GM23338 (cell line): ENCODE results near the gene RAB27B. TPM values are rescaled to one million over a fixed set of nuclear protein-coding genes. Genes with fewer than 3 reads are reported as not detected.
"Not testable (repeated sequence)": the region's sequence is repeated elsewhere in the genome, so short reads cannot be mapped to it uniquely, and the experiment has no call there.

Experiments used
- ATAC-seq: fragments of 200-7000 bp; cut with Tn5 transposase; 3 replicates; pipeline ENCODE4 v1.9.1; 2020
- DNase-seq: peaks from one replicate; pipeline ENCODE4 v3.0.0-alpha.2; 2015; ENCODE audit warnings: low spot score
- H2AFZ ChIP-seq: fragments of 200-600 bp; sonication (generic); 2 replicates; pipeline ENCODE4 v1.8.0; 2016; ENCODE audit warnings: antibody characterized with exemption, mild to moderate bottlenecking, moderate library complexity
- H3F3A ChIP-seq: fragments of 200-600 bp; sonication (generic); replicated peaks from 2 replicates; pipeline ENCODE4 v1.8.0; 2017; ENCODE audit warnings: antibody characterized with exemption, mixed run types, low read depth
- H3K27ac ChIP-seq: fragments of 200-600 bp; sonication (generic); 2 replicates; pipeline ENCODE4 v1.6.1; 2016; ENCODE audit warnings: low read depth
- H3K27me3 ChIP-seq: fragments of 200-600 bp; sonication (generic); 2 replicates; pipeline ENCODE4 v1.8.0; 2016; ENCODE audit warnings: mild to moderate bottlenecking, mixed run types, moderate library complexity; ENCODE audit not compliant: insufficient read depth
- H3K36me3 ChIP-seq: fragments of 200-600 bp; sonication (generic); 2 replicates; pipeline ENCODE4 v1.8.0; 2016; ENCODE audit warnings: mild to moderate bottlenecking; ENCODE audit not compliant: insufficient read depth
- H3K4me1 ChIP-seq: fragments of 200-600 bp; sonication (generic); 2 replicates; pipeline ENCODE4 v1.8.0; 2016; ENCODE audit warnings: mild to moderate bottlenecking, moderate library complexity; ENCODE audit not compliant: insufficient read depth
- H3K4me2 ChIP-seq: fragments of 200-600 bp; sonication (generic); 2 replicates; pipeline ENCODE4 v1.7.1; 2017; ENCODE audit warnings: mixed run types
- H3K4me3 ChIP-seq: fragments of 200-600 bp; sonication (generic); 2 replicates; pipeline ENCODE4 v1.6.1; 2016; ENCODE audit warnings: mixed run types
- H3K79me2 ChIP-seq: fragments of 200-600 bp; sonication (generic); replicated peaks from 2 replicates; pipeline ENCODE4 v1.8.0; 2017; ENCODE audit warnings: mild to moderate bottlenecking; ENCODE audit not compliant: insufficient read depth
- H3K9me2 ChIP-seq: fragments of 200-600 bp; sonication (generic); 2 replicates; pipeline ENCODE4 v1.8.0; 2017; ENCODE audit not compliant: insufficient read depth
- H4K20me1 ChIP-seq: fragments of 200-600 bp; sonication (generic); replicated peaks from 2 replicates; pipeline ENCODE4 v1.8.0; 2017; ENCODE audit warnings: mild to moderate bottlenecking; ENCODE audit not compliant: insufficient read depth
- H3K27ac Mint-ChIP-seq: 2 replicates; pipeline ENCODE4 v1.8.0; 2020; ENCODE audit warnings: inconsistent platforms, mild to moderate bottlenecking, moderate library complexity, mixed read lengths
- H3K27me3 Mint-ChIP-seq: 3 replicates; pipeline ENCODE4 v1.8.0; 2022; ENCODE audit warnings: low read depth, mild to moderate bottlenecking, moderate library complexity, mixed read lengths, inconsistent platforms; ENCODE audit not compliant: insufficient read depth, poor library complexity
- H3K36me3 Mint-ChIP-seq: 3 replicates; pipeline ENCODE4 v1.8.0; 2021; ENCODE audit warnings: low read depth, mild to moderate bottlenecking, inconsistent platforms, moderate library complexity, mixed read lengths
- H3K4me1 Mint-ChIP-seq: 3 replicates; pipeline ENCODE4 v1.8.0; 2020; ENCODE audit warnings: mild to moderate bottlenecking, inconsistent platforms, mixed read lengths
- H3K4me3 Mint-ChIP-seq: 3 replicates; pipeline ENCODE4 v1.8.0; 2021; ENCODE audit warnings: moderate library complexity, mild to moderate bottlenecking, inconsistent platforms, mixed read lengths
- H3K9me3 Mint-ChIP-seq: 3 replicates; pipeline ENCODE4 v1.8.0; 2020; ENCODE audit warnings: moderate library complexity, mild to moderate bottlenecking, inconsistent platforms, mixed read lengths
- CREB1 ChIP-seq: fragments of 250-450 bp; sonication (Bioruptor Pico); IDR thresholded peaks from 2 replicates; pipeline ENCODE4 v1.5.0; 2020; ENCODE audit warnings: low read depth, mild to moderate bottlenecking, moderate library complexity
- CTCF ChIP-seq, 2 experiments: fragments of 200-600 bp in 1 of 2; sonication (generic) in 1 of 2; conservative IDR thresholded peaks; 2 replicates each; pipeline versions ENCODE4 v1.5.1 to v1.6.1; 2016 to 2017; ENCODE audit warnings: antibody characterized with exemption in 2 of 2, low read depth in 2 of 2, mild to moderate bottlenecking in 2 of 2, moderate library complexity in 1 of 2
- ETS1 ChIP-seq: IDR thresholded peaks from 2 replicates; pipeline ENCODE4 v1.6.1; 2016; ENCODE audit warnings: antibody characterized with exemption
- EZH2 ChIP-seq: fragments of 200-600 bp; sonication (generic); IDR thresholded peaks from one replicate; pipeline ENCODE4 v1.8.0; 2017; ENCODE audit warnings: antibody characterized with exemption, mild to moderate bottlenecking, low read depth; ENCODE audit not compliant: unreplicated experiment
- EZH2phosphoT487 ChIP-seq: fragments of 200-600 bp; sonication (generic); IDR thresholded peaks from one replicate; pipeline ENCODE4 v1.8.1; 2018; ENCODE audit warnings: antibody characterized with exemption; ENCODE audit not compliant: unreplicated experiment
- JUNB ChIP-seq: IDR thresholded peaks from one replicate; pipeline ENCODE4 v1.6.1; 2016; ENCODE audit warnings: antibody characterized with exemption; ENCODE audit not compliant: unreplicated experiment
- NANOG ChIP-seq: IDR thresholded peaks from 2 replicates; pipeline ENCODE4 v1.6.1; 2016; ENCODE audit warnings: antibody characterized with exemption, borderline replicate concordance
- POLR2AphosphoS5 ChIP-seq: IDR thresholded peaks from 2 replicates; pipeline ENCODE4 v1.6.1; 2016; ENCODE audit warnings: antibody characterized with exemption, low read depth
- ZNF114 ChIP-seq: fragments of 250-450 bp; sonication (Bioruptor Pico); IDR thresholded peaks from 2 replicates; pipeline ENCODE4 v1.5.0; 2020; ENCODE audit warnings: mild to moderate bottlenecking, moderate library complexity
- ZNF331 ChIP-seq: fragments of 250-450 bp; sonication (Bioruptor Pico); IDR thresholded peaks from 2 replicates; pipeline ENCODE4 v1.5.0; 2020; ENCODE audit warnings: low read depth, mild to moderate bottlenecking, moderate library complexity
- ZNF462 ChIP-seq: fragments of 250-450 bp; sonication (Bioruptor Pico); IDR thresholded peaks from 2 replicates; pipeline ENCODE4 v1.5.0; 2020; ENCODE audit warnings: mild to moderate bottlenecking, moderate library complexity
- polyA plus RNA-seq: library from polyadenylated mRNA; unstranded; fragments of >200 nt; fragmentation: Nextera tagmentation; extraction: Ambion mirVana; gene quantifications from 2 replicates; pipeline ENCODE4 v1.2.1, GENCODE V29; 2016
- total RNA-seq: library from RNA; depleted of rRNA; stranded (reverse); fragments of >200 nt; shearing (Covaris generic); gene quantifications from 2 replicates; pipeline ENCODE4 v1.2.3, GENCODE V29; 2014

Gene RAB27B
- total and polyA plus RNA-seq, 2 experiments from 2014 or later = 0.13 to 0.56 TPM

- H3F3A ChIP-seq, H3K9me2 ChIP-seq, H3K4me1 ChIP-seq, H3K36me3 Mint-ChIP-seq, H3K4me3 ChIP-seq, H3K27ac Mint-ChIP-seq, H3K9me3 Mint-ChIP-seq, H3K27ac ChIP-seq, H3K4me1 Mint-ChIP-seq, H3K27me3 Mint-ChIP-seq, H2AFZ ChIP-seq, H3K27me3 ChIP-seq, H3K4me2 ChIP-seq, H3K79me2 ChIP-seq, DNase-seq, ATAC-seq, H4K20me1 ChIP-seq, H3K36me3 ChIP-seq, H3K4me3 Mint-ChIP-seq: not testable (repeated sequence)
Observed at GRCh38 chr18:54855050-54855449, 26.8 kb downstream of the RAB27B start.

GRCh38 chr18:54856105-54856646, 27.9 kb downstream of the RAB27B start:
- Histone ChIP-seq H2AFZ (no peak overlapping the region), H3K4me1 (no peaks in the 10 kb centered on the region; the same call in 1 of the 2 replicates), H3K36me3 (no peaks in the 10 kb centered on the region), H3K27ac (no peak overlapping the region), H3K4me3 (no peak overlapping the region), H3F3A (no peaks in the 10 kb centered on the region), H3K4me2 (no peak overlapping the region), H3K79me2 (no peaks in the 10 kb centered on the region), H4K20me1 (no peaks in the 10 kb centered on the region), H3K9me2 (no peaks in the 10 kb centered on the region), H3K27me3 (no peaks in the 10 kb centered on the region)
- Mint-ChIP-seq H3K36me3 (no peaks in the 10 kb centered on the region), H3K27me3 (no peaks in the 10 kb centered on the region), H3K27ac (no peak overlapping the region), H3K4me1 (peaks cover 10% of the 10 kb centered on the region), H3K4me3 (no peak overlapping the region), H3K9me3 (no peaks in the 10 kb centered on the region)
- ATAC-seq (no peak), DNase-seq (no peak)
- TF ChIP-seq CREB1 (CRISPR knock-in tag) (no peak), NANOG (no peak), ZNF462 (CRISPR knock-in tag) (no peak), JUNB (no peak), ZNF114 (CRISPR knock-in tag) (no peak), ZNF331 (CRISPR knock-in tag) (no peak), EZH2phosphoT487 (no peak), EZH2 (no peak), ETS1 (no peak), CTCF (conservative IDR thresholded peaks at IDR 0.05; ENCODE audit: low read depth in 2 of 2) (no peak), POLR2AphosphoS5 (no peak)
